Glomerular visceral epithelial cell (primary cell): Measurements from ENCODE around the gene C2orf80.
"Not testable (repeated sequence)": the region's sequence is repeated elsewhere in the genome, so short reads cannot be mapped to it uniquely, and the experiment has no call there.

Source experiments
- DNase-seq: peaks from one replicate; pipeline ENCODE4 v3.0.0-alpha.2; 2016; ENCODE audit errors: extremely low spot score

Gene C2orf80

GRCh38 chr2:208135794-208136715 lies 53.8 kb downstream of the C2orf80 start:
- no peak for DNase-seq

DNA sequence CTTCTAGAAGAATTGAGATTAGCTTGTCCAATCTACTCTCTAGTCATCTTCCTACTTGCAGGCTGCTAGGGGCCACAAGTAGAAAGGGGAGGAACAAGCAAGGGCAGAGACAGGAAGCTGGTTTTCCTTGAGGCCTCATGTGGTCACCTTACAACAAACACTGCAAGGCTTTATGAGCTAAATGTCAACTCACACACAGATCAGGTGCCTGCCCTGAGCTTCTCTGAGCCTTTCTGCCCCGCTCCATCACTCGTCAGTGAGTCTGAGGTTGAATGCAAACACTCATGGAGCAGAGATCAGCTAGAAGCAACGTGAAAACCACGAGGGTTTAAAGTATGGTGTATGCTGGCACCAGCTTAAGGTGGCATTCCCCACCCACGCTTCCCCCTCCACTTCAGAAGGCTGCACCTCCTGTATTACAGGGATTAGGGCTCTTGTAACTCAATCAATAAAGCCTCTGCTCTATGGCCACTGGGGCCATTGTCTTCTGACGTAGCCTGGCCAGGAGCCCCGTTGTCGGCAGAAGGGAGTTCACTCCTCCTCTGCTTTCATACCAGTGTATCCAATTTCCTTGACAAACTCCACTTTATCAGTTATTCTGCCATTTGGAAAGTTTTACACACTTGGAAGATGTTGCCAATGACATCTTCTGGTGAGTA lies 54.8 kb downstream of the C2orf80 start:
- DNase-seq, result no peak

DNA sequence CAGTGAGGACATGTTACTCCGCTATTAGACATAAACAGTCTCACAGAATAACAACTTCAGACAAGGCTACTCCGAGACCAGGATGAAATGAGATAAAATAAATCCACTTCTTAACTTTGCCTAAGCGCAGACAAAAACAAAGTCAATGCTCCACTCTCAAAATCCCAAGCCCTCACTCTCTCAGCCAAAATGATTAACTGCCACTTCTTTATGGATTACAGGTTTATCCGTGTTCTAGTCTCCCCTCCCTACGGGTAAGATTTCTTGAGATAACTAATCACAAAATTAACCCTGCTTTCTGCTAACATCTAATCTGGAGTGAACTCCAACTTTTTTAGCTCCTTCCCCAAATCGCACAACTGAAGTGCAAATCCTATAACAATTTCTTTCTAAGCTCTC lies 59.1 kb downstream of the C2orf80 start:
- DNase-seq, result no peak

- peak; percentile 42 for DNase-seq
Observed at GRCh38 chr2:208129744-208130711, 59.8 kb downstream of the C2orf80 start, which contains the start of gene CRYGC. TSS of gene CRYGC (minus strand) at chr2:208129828. CDS start at chr2:208129792, 36 bp downstream.

- DNase-seq, result no peak
Observed at GRCh38 chr2:208128136-208128535, 61.7 kb downstream of the C2orf80 start.

DNA sequence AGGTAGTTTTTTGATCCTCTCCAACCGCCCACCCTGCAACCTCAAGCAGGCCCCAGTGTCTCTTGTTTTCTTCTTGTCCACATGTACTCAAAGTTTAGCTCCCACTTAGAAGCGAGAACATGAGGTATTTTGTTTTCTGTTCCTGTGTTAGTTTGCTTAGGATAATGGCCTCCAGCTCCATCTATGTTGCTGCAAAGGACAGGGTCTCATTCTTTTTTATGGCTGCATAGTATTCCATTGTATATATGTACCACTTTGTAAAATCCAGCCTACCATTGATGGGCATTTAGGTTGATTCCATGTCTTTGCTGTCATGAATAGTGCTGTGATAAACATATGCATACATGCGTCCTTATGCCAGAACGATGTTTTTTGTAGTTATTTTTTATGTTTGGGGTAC lies 62.7 kb downstream of the C2orf80 start:
- no peak for DNase-seq

DNA sequence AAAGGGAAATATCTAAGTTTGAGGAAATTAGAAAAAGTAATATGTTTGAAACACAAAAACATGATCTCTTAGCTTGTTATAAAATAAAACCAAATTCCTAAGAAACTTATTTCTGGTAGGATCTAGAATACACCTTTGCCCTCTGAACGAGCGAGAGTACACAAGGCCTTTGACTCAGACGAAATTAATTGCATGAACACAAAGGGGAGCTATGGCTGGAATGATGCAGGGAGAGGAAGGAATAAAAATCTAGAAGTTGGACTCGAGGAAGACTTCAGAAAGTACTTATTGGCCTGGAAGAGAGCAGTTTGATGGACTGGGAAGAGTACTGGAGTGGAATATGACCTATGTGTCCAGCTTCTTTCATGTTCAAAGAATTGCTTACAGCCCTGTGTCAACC lies 64.6 kb downstream of the C2orf80 start:
- no peak for DNase-seq

- not testable (repeated sequence) for DNase-seq
Observed at GRCh38 chr2:208124013-208124715, 65.7 kb downstream of the C2orf80 start, which contains the start of gene CRYGD. TSS of gene CRYGD (minus strand) at chr2:208124524. CDS start at chr2:208124473, 51 bp downstream.

GRCh38 chr2:208122248-208122647 lies 67.6 kb downstream of the C2orf80 start:
- no peak for DNase-seq

DNA sequence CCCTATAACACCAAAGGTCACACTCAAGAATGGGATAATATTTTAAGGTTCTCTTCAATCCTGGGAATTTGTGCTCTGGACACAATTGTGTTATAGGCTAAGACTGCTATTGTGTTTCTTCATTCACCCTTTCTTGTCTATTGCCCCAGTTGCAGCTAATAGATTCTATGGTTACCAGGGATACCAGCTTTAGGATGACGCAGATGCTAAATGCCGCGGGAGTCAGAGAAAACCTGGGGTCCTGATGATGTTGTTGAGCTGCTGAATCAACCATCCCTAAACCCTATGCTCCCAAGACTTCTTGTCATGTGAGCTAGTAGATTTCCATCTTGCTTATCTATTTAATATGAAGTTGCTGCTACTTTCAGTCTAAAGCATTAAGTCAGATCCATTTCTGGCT lies 70.9 kb downstream of the C2orf80 start:
- DNase-seq, result no peak

DNA sequence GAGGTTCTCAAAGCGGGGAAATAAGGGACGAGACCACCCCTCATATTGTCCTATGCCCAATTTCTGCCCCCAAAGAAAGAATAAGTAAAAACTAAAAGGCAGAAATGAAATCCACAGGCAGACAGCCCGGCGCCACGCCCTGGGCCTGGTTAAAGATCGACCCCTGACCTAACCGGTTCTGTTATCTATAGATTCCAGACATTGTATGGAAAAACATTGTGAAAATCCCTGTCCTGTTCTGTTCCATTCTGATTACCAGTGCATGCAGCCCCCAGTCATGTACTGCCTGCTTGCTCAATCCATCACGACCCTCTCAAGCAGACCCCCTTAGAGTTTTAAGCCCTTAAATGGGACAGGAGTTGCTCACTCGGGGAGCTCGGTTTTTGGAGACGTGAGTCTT lies 72.4 kb downstream of the C2orf80 start:
- DNase-seq, result not testable (repeated sequence)
